A673 (cell line): ENCODE data around the gene ULK4.

Experiments used
- EZH2 ChIP-seq: fragments of 200-600 bp; sonication (generic); IDR thresholded peaks from 2 replicates; pipeline ENCODE4 v1.6.1; 2017; ENCODE audit warnings: borderline replicate concordance, low read depth, mild to moderate bottlenecking, mixed read lengths, antibody characterized with exemption, low read length; ENCODE audit not compliant: poor library complexity, severe bottlenecking
- TF ChIP-seq, protein P1 (sequence below): fragments of 300-800, 200-600 bp; sonication (generic); conservative IDR thresholded peaks from 2 replicates; pipeline ENCODE4 v1.5.1; 2017; ENCODE audit warnings: low read depth, mild to moderate bottlenecking, antibody characterized with exemption, low read length, moderate library complexity, mixed read lengths

DNA sequence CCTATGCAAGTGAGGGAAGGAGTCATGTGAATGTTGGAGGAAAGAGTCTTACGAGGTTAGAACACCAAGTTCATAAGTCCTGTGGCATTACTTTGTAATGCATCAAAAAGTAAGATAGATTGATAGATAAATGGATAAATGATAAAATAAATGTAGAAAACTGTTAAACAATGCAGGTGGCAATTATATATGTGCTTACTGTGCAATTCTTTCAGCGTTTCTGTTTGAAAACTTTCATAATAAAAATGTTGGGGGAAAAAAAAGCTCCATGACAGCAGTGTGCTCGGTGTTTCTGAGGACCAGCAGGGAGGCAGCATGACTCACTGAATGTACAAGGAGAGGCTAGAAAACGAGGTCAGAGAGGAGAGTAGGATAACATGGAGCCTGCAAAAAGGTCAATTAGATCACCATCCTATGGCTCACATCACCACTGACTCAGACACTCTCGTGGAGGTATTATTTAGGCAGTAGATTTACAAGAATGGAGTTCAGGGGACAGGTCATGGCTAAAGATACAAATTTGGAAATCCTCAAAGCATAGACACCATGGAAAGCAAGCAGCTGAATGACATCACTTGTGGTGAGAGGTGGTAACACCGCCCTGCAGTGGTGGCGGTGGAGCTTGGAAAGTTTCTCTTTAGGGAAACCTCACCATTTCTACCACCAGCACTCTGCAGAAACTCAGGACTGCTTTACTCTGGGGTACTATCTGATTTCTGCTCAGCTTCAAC lies 542.8 kb downstream of the ULK4 start:
- TF ChIP-seq, protein P1, sequence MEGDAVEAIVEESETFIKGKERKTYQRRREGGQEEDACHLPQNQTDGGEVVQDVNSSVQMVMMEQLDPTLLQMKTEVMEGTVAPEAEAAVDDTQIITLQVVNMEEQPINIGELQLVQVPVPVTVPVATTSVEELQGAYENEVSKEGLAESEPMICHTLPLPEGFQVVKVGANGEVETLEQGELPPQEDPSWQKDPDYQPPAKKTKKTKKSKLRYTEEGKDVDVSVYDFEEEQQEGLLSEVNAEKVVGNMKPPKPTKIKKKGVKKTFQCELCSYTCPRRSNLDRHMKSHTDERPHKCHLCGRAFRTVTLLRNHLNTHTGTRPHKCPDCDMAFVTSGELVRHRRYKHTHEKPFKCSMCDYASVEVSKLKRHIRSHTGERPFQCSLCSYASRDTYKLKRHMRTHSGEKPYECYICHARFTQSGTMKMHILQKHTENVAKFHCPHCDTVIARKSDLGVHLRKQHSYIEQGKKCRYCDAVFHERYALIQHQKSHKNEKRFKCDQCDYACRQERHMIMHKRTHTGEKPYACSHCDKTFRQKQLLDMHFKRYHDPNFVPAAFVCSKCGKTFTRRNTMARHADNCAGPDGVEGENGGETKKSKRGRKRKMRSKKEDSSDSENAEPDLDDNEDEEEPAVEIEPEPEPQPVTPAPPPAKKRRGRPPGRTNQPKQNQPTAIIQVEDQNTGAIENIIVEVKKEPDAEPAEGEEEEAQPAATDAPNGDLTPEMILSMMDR: no peak
- no peak for TF ChIP-seq EZH2
